ENCODE measurements around the gene CNOT1.
"Not testable (repeated sequence)": the region's sequence is repeated elsewhere in the genome, so short reads cannot be mapped to it uniquely, and the experiment has no call there.

The CNOT1 gene

DNA sequence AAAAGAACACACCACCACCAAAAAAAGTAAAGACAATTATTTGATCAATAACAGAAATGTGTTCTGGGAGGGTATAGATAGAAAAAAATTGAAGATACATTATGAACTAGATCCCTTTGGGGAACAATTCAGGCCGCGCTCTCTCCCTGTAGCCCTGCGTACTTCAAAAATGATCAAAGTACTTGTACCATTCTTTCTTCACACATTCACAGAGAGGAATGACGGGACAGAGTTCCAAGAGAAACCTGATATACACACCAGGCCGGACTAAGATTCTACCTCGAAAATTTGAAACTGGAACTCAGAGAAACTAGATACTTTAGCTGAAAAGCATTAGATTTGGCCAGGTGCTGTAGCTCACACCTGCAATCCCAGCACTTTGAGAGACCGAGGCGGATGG is 50.0 kb downstream of the CNOT1 start:
- Histone ChIP-seq H3K9ac (ENCODE audit: low read depth, low read length) (no peak overlapping the region), H3K9me3 (ENCODE audit: control insufficient read depth, insufficient read depth, low read length) (no peaks in the 10 kb centered on the region), H3K36me3 (ENCODE audit: insufficient read depth, low read length) (peaks cover 55% of the 10 kb centered on the region), H3K4me1 (ENCODE audit: insufficient read depth, low read length) (no peaks in the 10 kb centered on the region)

DNA sequence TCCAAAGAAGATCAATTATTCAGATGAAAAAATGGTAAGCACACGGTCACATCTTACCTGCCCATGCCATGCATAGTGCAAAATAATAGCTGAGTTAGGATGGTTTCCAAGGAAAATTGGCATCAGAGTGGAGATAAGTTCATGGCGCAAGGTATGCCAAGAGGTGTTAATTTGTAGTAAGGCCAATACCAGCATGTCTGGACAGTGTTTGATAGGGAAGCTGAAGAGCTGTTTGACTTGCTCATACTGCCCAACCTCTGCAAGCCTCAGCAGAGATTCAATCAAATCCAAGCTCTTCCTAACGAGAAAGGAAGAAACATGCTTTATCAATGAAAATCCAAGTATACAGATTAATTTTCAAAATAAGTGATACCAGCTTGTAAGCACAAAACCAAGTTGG is 51.0 kb downstream of the CNOT1 start:
- Histone ChIP-seq H3K9me3 (ENCODE audit: control insufficient read depth, insufficient read depth, low read length) (no peaks in the 10 kb centered on the region), H3K36me3 (ENCODE audit: insufficient read depth, low read length) (peaks cover 59% of the 10 kb centered on the region), H3K9ac (ENCODE audit: low read depth, low read length) (no peak overlapping the region), H3K4me1 (ENCODE audit: insufficient read depth, low read length) (no peaks in the 10 kb centered on the region)

DNA sequence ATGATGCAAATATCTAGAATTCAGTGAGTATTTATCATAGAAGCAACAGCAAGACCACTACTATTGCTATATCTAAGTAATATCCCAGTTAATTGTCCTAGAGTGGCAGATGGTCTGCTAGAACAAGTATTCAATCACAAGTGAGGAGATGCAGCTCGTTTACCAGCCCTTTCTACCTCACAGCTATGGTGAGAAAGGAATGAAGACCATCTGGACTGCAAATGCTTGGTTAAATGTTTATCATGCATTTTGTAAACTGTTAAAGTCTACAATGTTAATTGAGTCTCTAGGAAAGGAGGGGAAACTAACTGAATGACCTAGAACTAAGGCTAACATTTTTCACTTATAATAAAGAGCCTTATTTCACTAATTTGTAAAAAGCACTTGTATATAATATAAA is 52.5 kb downstream of the CNOT1 start:
- no peaks in the 10 kb centered on the region for H3K9me3 ChIP-seq (ENCODE audit: control insufficient read depth, insufficient read depth, low read length)
- H3K9ac ChIP-seq (ENCODE audit: low read depth, low read length) = no peak overlapping the region
- peaks cover 50% of the 10 kb centered on the region for H3K36me3 ChIP-seq (ENCODE audit: insufficient read depth, low read length)
- H3K4me1 ChIP-seq (ENCODE audit: insufficient read depth, low read length) = no peaks in the 10 kb centered on the region

DNA sequence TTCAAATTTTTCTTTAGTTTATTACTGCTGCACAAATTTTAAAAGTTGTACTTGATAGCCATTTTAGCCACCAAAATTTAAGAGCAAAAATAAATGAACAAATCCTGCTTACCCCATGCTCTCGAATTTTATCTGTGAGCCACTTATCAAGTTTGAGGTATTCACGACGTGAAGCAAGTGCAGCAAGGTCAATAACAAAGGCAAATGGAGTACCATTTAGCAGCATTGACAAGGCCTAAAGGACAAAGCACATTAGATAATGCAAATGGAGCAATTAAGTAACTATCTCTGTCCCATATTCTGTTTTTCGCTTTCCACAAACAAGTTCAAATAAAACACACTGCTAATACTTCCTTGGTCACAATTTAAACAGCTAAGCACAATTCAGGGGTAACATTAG is 54.7 kb downstream of the CNOT1 start:
- H3K9me3 ChIP-seq (ENCODE audit: control insufficient read depth, insufficient read depth, low read length) = no peaks in the 10 kb centered on the region
- no peak overlapping the region for H3K9ac ChIP-seq (ENCODE audit: low read depth, low read length)
- H3K36me3 ChIP-seq (ENCODE audit: insufficient read depth, low read length) = peaks cover 39% of the 10 kb centered on the region
- H3K4me1 ChIP-seq (ENCODE audit: insufficient read depth, low read length) = no peaks in the 10 kb centered on the region

DNA sequence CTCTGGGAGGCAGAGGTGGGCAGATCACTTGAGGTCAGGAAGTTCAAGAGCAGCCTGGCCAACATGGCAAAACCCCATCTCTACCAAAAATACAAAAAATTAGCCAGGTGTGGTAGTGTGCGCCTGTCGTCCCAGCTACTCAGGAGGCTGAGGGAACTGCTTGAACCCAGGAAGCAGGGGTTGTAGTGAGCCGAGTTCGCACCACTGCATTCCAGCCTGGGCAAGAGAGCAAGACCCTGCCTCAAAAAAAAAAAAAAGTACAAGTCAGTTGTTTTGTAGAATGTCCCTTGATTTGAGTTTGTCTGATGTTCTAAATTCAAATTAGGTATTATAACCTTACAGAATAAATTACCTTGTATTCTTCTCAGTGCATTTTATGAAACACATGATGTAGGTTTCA is 63.9 kb downstream of the CNOT1 start:
- H3K9me3 ChIP-seq (ENCODE audit: control insufficient read depth, insufficient read depth, low read length); H3K9ac ChIP-seq (ENCODE audit: low read depth, low read length); H3K36me3 ChIP-seq (ENCODE audit: insufficient read depth, low read length); H3K4me1 ChIP-seq (ENCODE audit: insufficient read depth, low read length): not testable (repeated sequence)

DNA sequence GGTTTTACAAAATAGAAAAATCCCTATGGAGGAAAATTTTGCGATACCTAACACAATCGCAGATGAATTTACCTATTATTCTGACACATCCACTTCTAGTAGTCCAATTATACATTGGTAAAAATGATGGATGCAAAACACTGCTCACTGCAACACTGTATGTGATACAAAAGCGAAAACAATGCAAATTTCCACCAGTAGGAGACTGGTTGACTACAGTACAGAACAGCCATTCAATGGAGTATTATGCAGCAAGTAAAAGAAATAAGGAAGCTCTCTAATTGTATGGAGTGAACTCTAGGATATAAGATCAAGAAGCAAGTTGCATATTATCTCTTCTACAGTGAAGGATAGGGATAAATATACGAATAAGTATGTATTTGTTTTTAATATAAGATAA is 65.9 kb downstream of the CNOT1 start:
- H3K9me3 ChIP-seq (ENCODE audit: control insufficient read depth, insufficient read depth, low read length) = no peaks in the 10 kb centered on the region
- peaks cover 10% of the 10 kb centered on the region for H3K36me3 ChIP-seq (ENCODE audit: insufficient read depth, low read length)
- H3K9ac ChIP-seq (ENCODE audit: low read depth, low read length) = no peak overlapping the region
- H3K4me1 ChIP-seq (ENCODE audit: insufficient read depth, low read length) = no peaks in the 10 kb centered on the region

DNA sequence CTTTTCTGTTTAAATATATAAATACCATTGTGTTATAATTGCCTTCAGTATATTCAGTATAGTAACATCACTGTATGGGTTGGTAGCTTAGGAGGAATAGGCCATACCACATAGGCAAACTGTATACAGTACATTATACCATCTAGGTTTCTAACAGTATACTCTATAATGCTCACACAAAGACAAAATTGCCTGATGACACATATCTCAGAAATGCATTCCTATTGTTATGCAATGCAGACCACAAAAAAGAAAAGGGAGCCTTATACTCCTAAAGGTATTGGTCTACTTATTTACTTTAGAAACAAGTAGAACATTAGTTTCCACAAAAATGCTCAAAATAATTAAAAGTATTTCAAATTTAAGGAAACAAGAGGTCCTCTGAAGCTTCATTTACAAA is 66.4 kb downstream of the CNOT1 start:
- H3K9me3 ChIP-seq (ENCODE audit: control insufficient read depth, insufficient read depth, low read length) = no peaks in the 10 kb centered on the region
- peaks cover 10% of the 10 kb centered on the region for H3K36me3 ChIP-seq (ENCODE audit: insufficient read depth, low read length)
- H3K4me1 ChIP-seq (ENCODE audit: insufficient read depth, low read length) = no peaks in the 10 kb centered on the region

DNA sequence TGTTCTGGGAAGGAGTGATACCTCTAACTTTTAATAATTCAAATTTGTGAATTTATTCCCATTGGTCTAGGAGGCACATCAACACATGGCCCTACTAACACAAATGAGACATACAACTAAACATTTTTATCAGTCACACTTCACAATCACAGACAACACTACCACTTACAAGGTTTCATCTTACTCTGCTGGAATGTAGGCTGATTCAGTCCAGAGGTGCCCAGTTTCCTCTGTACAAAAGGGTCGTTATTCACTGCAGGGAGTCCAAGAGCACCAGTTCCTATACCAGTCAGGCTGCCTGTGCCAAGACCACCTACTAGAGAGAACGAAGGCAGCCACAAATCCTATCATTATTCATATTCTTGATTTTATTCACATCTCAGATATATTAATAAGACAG is 72.9 kb downstream of the CNOT1 start:
- Histone ChIP-seq H3K36me3 (ENCODE audit: insufficient read depth, low read length) (peaks cover 23% of the 10 kb centered on the region), H3K9ac (ENCODE audit: low read depth, low read length) (no peak overlapping the region), H3K9me3 (ENCODE audit: control insufficient read depth, insufficient read depth, low read length) (no peaks in the 10 kb centered on the region), H3K4me1 (ENCODE audit: insufficient read depth, low read length) (no peaks in the 10 kb centered on the region)

More for the DNA sequence above, 66.4 kb downstream of the CNOT1 start:
- H3K9ac ChIP-seq (ENCODE audit: low read depth, low read length) = no peak overlapping the region

DNA sequence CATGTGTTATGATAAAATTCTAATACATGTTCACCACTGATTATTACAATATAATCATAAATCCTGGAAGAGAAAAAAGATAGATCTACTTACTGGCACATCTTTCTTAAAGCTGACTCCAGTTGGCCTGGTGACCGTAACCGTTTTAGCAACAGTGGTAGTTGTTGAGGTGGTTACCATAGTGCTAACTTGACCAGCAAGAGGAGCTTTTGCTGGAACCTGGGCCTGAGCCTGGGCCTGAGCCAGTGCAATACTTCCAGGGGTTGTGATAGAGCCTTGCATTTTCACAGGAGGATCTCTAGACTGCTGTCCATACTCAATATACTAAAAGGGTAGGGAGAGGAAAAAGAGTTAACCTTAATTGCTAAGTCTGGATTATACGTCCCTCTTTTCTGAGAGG is 78.1 kb downstream of the CNOT1 start:
- Histone ChIP-seq H3K9me3 (ENCODE audit: control insufficient read depth, insufficient read depth, low read length) (no peaks in the 10 kb centered on the region), H3K9ac (ENCODE audit: low read depth, low read length) (no peak overlapping the region), H3K4me1 (ENCODE audit: insufficient read depth, low read length) (no peaks in the 10 kb centered on the region), H3K36me3 (ENCODE audit: insufficient read depth, low read length) (peaks cover 22% of the 10 kb centered on the region)

DNA sequence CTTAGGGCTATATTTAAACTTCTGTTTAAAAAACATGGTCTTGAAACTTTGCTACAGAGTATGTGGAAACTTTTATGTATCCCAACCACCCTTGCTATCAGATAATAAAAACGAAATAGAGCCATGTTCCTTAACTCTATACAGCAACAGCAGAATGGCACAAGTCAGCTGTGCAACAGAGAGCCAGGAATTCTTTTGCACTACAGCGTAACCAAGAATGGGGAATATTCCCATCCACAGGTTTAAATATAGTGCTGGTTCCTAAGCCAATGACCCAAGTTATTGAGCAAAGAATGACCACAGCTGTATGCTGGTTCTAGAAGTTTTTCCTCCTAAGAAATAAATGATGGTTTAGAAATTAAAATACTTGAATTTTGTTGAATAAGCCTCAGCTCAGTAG is 81.2 kb downstream of the CNOT1 start:
- H3K4me1 ChIP-seq (ENCODE audit: insufficient read depth, low read length) = no peaks in the 10 kb centered on the region
- H3K36me3 ChIP-seq (ENCODE audit: insufficient read depth, low read length) = peaks cover 20% of the 10 kb centered on the region
- no peaks in the 10 kb centered on the region for H3K9me3 ChIP-seq (ENCODE audit: control insufficient read depth, insufficient read depth, low read length)
- H3K9ac ChIP-seq (ENCODE audit: low read depth, low read length) = no peak overlapping the region

DNA sequence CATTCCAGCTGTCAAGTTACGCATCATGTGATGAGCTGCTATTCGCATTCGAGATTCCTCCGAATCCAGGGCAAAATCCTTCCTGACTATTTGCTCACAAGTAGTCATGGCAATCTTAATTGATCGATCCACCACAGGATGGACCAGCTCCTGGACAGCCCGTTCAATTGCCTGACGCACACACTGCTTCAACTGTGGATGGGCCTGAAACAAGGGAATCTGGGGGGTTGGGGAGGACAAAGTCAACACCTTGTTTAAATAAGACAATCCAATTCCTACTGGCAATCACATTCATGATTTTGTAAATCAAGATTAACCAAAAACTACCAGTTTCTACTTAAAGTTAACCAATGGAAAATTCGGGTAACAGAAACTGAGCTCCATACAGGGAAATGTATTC is 85.9 kb downstream of the CNOT1 start:
- no peak overlapping the region for H3K9ac ChIP-seq (ENCODE audit: low read depth, low read length)
- H3K4me1 ChIP-seq (ENCODE audit: insufficient read depth, low read length) = no peaks in the 10 kb centered on the region
- H3K9me3 ChIP-seq (ENCODE audit: control insufficient read depth, insufficient read depth, low read length) = no peaks in the 10 kb centered on the region
- peaks cover 46% of the 10 kb centered on the region for H3K36me3 ChIP-seq (ENCODE audit: insufficient read depth, low read length)

DNA sequence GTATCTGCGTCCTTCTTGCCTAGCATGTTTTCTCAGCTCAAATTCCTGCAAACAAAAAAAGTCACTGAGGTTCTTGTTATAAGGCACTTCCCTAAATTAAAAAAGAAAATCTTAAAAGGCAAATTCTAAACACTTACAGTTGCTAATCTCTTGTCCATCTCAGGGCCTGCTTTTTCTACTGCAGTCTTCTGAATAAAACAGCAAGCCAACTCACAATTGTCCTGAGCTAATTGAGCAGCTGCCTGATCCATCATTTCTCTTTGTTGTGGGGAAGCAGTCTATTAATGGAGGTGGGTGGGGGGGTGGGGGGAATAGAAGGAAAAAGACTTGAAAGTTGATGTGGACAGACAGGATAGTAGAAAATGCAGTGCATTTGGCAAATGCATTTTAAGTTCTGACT is 87.3 kb downstream of the CNOT1 start:
- Histone ChIP-seq H3K36me3 (ENCODE audit: insufficient read depth, low read length) (peaks cover 58% of the 10 kb centered on the region), H3K9ac (ENCODE audit: low read depth, low read length) (no peak overlapping the region), H3K9me3 (ENCODE audit: control insufficient read depth, insufficient read depth, low read length) (no peaks in the 10 kb centered on the region), H3K4me1 (ENCODE audit: insufficient read depth, low read length) (no peaks in the 10 kb centered on the region)

DNA sequence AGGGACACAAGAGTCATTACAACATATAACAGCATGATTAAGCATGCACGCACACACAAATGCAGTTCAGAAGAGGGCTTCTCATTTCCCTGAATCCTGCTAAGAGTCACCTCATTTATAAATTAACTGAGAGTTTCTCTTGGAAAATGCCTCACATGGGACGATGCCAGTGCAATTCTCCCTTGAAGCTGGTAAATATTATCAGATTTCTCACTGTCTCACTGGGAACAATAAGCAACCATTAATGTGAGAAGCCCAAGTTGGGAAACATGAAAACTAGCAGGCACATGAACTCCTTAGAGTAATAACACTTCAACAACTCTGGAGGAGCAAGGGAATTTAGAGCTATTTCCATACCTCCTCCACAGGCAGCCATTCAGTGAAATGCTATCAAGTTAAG is 87.9 kb downstream of the CNOT1 start:
- Histone ChIP-seq H3K9me3 (ENCODE audit: control insufficient read depth, insufficient read depth, low read length) (no peaks in the 10 kb centered on the region), H3K4me1 (ENCODE audit: insufficient read depth, low read length) (no peaks in the 10 kb centered on the region), H3K9ac (ENCODE audit: low read depth, low read length) (no peak overlapping the region), H3K36me3 (ENCODE audit: insufficient read depth, low read length) (peaks cover 61% of the 10 kb centered on the region)

DNA sequence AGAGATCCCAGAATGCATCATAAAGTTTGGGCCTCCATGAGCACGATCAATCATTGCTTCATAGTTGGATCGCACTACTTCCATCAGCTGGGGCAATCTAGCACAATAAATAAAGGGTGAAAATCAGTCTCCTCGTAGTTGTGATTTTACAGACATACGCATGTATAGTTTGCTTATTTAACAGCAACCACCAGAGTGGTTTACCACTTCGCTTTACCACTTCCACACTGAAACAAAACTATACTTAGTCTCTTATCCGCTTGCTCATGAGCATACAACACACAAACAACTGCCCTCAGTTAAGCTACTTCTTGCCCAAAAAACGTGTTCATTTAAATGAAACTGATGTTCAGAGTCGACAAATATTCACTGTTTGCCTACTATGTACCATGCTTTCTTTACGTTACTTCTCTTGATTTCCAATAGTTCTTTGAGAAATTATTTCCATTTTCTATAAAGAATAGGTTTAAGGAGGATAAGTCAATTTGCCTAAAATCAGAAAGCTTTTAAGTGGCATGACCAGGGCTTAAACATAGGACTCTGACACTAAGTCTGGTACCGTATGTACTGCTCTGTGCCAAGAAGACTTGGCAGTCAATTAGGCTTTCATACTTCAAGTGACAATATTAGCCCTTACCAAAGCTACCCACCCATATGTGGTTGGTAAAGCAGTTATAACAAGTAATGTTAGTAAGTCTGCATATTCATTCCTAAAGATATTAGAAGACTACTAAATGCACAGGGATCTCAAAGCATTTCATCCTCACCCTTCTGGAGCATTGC is 92.3 kb downstream of the CNOT1 start:
- no peaks in the 10 kb centered on the region for H3K4me1 ChIP-seq (ENCODE audit: insufficient read depth, low read length)
- no peak overlapping the region for H3K9ac ChIP-seq (ENCODE audit: low read depth, low read length)
- H3K36me3 ChIP-seq (ENCODE audit: insufficient read depth, low read length) = peaks cover 69% of the 10 kb centered on the region
- no peaks in the 10 kb centered on the region for H3K9me3 ChIP-seq (ENCODE audit: control insufficient read depth, insufficient read depth, low read length)

DNA sequence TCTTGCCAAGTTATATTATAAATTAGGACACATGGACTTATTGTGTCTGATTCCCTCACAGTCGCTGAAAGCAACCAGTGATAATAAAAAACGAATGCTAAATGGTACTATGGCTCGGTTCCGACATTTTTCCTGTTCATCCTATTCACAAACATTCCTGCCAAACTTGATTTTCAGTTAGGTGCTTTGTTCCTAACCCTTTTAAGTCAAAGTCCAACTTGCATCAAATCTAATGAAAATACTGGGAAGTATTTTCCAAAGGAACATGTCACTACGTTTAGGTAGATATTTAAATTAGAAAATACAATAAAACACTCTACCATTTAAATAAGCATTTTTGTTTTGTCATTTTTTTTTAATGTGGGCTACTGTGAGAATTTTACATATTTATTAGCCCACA is 93.3 kb downstream of the CNOT1 start:
- peaks cover 69% of the 10 kb centered on the region for H3K36me3 ChIP-seq (ENCODE audit: insufficient read depth, low read length)
- no peaks in the 10 kb centered on the region for H3K4me1 ChIP-seq (ENCODE audit: insufficient read depth, low read length)
- H3K9ac ChIP-seq (ENCODE audit: low read depth, low read length) = no peak overlapping the region
- no peaks in the 10 kb centered on the region for H3K9me3 ChIP-seq (ENCODE audit: control insufficient read depth, insufficient read depth, low read length)

DNA sequence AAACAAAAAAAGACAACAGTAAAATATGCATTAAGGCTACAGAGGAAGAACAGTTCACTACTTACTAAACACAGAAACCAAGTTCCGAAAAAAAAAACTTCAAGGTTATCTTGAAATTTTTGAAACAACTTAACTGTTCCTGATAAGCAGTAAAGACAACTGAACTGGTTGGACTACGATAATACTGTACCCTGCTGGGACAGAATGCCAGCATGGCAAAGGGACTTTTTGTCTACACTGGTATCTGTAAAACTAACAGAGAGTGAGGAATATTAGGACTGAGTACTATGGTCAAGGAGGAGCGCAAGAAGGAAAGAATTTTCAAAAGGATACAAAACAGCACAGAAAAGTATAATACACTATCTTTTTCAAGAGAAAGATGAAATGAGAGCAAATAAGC is 94.5 kb downstream of the CNOT1 start:
- H3K36me3 ChIP-seq (ENCODE audit: insufficient read depth, low read length) = peaks cover 75% of the 10 kb centered on the region
- H3K9me3 ChIP-seq (ENCODE audit: control insufficient read depth, insufficient read depth, low read length) = no peaks in the 10 kb centered on the region
- H3K9ac ChIP-seq (ENCODE audit: low read depth, low read length) = no peak overlapping the region
- H3K4me1 ChIP-seq (ENCODE audit: insufficient read depth, low read length) = no peaks in the 10 kb centered on the region

Measured in ES-I3 (cell line).